ENCODE data around the gene SYNPR.
"Not testable (repeated sequence)": the region's sequence is repeated elsewhere in the genome, so short reads cannot be mapped to it uniquely, and the experiment has no call there.

The SYNPR gene

GRCh38 chr3:63278171-63279004 is at the start of gene SYNPR:
TSS of gene SYNPR (plus strand) at chr3:63278308.
- DNase-seq (ENCODE audit: low spot score): no peak

GRCh38 chr3:63228677-63229076 is 49.4 kb upstream of the SYNPR start:
- peak; percentile 5 for DNase-seq (ENCODE audit: low spot score)

GRCh38 chr3:63230146-63230545 is 48.0 kb upstream of the SYNPR start:
- no peak for DNase-seq (ENCODE audit: low spot score)

GRCh38 chr3:63231643-63232042 is 46.5 kb upstream of the SYNPR start:
- DNase-seq (ENCODE audit: low spot score): no peak

DNA sequence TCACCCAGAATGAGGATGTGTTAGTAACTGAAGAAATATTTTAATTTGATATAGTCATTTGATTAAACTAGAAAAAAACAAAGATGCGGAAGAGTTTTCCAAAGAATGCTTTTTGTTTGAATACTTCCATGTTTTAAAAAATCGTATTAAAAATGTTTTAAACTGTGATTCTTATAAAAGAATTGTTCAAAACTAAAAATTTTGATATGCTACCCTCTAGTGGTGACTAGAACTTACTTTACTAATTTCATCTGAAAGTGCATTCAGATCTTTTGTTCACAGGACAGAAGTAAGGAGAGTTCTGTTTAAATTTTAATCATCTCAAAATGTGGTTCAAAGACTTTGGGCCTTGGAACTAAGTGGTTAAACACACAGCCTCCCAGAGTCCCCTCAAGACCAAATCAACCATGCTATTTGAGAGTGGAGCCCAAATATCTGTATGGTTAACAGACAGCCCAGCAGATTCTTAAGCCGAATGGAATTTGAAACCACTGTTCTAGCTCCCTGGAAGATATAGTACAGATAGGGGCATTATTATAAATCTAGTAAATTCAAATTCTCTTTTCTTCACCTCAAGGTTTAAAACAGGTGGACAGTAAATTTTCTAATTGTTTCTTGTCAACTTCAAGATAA is 45.2 kb upstream of the SYNPR start:
- DNase-seq (ENCODE audit: low spot score): no peak

GRCh38 chr3:63240381-63240902 is 37.7 kb upstream of the SYNPR start:
- DNase-seq (ENCODE audit: low spot score): no peak

GRCh38 chr3:63242124-63242523 is 36.0 kb upstream of the SYNPR start:
- no peak for DNase-seq (ENCODE audit: low spot score)

GRCh38 chr3:63244486-63244885 is 33.6 kb upstream of the SYNPR start:
- DNase-seq (ENCODE audit: low spot score): no peak

GRCh38 chr3:63245726-63246241 is 32.3 kb upstream of the SYNPR start:
- DNase-seq (ENCODE audit: low spot score): no peak

DNA sequence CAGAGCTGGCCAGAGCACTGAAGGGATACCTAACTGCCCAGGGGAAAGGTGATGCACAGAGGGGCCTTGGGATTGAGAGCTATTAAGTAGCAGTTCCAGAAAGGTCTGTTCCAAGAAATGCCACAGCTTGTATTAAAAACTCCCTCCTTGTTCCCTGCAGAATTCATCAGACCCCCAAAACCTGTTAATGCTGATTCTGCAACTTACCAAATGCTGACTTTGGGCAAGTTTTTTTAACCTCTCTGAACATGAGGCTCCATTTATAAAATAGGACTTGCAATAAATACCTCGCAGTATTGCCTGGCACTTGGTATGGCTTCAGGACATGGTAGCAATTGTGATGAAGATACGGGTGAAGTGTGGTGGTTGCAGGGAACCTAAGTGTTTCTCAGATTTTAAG is 30.1 kb upstream of the SYNPR start:
- DNase-seq (ENCODE audit: low spot score): no peak

DNA sequence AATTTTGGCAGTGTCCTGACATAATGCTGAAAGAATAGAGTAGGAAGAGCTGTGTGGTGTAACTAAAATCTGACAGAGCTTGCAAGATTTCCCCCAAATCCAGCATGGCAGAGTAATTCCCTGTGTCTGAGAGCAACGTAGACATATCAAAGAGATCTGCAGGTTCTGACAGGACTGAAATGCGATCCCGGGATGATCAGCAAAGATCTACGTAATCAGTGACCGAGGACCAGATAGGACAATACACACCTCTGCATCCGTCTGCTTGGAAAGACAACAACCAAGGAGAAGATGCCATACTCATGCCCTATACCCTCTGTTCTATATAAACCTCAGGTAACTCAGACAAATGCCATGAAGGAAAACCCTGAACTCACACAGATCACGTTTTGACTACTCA is 26.6 kb upstream of the SYNPR start:
- no peak for DNase-seq (ENCODE audit: low spot score)

GRCh38 chr3:63255819-63256218 is 22.3 kb upstream of the SYNPR start:
- not testable (repeated sequence) for DNase-seq (ENCODE audit: low spot score)

GRCh38 chr3:63264716-63265115 is 13.4 kb upstream of the SYNPR start:
- no peak for DNase-seq (ENCODE audit: low spot score)

DNA sequence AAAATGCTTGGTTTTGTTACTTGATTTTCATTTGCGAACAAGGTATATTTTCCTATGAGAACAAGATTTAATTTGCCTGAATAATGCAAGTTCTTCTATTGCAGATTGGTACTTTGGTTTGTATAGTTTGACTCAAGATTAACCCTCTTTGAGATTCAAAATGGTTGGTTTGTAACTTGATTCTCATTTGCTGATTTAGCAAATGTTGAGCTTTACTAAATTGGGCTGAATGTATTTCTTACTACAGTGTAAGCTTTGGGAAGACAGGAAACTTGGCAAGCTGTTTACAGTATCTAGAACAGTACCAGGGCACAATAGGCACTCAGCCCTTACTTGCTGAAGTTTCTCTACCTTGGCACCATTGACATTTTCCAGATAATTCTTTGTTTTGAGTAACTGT is 3.7 kb upstream of the SYNPR start:
- DNase-seq (ENCODE audit: low spot score): no peak

GRCh38 chr3:63279005-63279841 is 1.1 kb downstream of the SYNPR start:
- no peak for DNase-seq (ENCODE audit: low spot score)

DNA sequence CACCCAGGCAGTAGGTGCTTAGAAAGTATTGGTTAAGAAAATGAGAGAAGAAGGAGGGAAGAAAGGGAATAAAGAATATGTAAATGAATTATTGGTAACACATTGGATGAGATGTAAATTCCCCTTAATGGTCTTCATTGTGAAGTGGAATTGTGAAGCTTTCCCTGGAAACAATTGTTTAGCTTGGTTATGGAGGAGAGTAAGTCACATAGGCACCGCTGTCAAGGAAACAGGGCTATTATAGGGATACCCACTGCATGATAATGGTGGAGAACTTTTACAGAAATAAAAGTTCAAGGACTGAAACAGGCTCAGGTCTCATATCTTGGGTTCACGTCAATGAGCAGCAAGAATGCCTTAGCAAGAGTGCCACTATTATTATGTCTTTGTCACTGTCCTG is 9.5 kb downstream of the SYNPR start:
- DNase-seq (ENCODE audit: low spot score): no peak

- no peak for DNase-seq (ENCODE audit: low spot score)
Measured at GRCh38 chr3:63290686-63291085, 12.6 kb downstream of the SYNPR start.

DNA sequence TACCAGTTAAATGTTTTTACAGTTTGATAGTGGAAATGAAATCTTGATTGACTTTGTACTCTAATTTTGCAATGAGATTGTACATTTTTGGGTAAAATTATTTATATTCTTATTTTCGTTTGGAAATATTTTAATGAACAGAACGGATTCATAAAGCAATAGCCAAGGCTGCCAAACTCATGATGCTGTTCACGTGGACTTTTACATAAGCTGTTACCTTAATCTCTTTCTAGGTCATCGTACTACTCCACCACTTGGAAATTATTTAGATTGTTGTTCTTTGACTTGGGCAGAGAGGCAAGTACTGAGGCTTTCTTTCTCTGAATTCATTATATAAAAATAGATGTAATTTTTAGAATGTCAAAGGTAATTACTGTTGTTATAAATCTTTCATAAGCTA is 16.2 kb downstream of the SYNPR start:
- DNase-seq (ENCODE audit: low spot score): no peak

DNA sequence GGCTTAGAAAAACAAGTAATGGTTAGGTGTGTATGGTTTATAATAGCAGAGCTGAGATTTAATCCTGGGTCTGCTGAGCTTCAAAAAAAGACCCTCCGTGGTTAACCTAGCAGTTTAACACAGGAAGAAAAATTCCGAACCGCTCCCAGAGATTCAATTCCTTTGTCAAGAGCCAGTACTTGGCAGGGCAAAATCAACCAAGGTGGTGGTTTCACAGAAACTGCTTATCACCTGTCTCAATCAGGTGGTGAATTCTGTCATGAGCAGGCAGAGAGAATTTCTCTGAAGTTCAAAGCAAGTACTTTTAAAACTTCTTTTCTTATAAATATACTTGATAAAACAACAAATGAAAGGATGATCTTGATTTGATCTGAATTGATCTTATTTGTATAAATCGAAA is 17.2 kb downstream of the SYNPR start:
- no peak for DNase-seq (ENCODE audit: low spot score)

DNA sequence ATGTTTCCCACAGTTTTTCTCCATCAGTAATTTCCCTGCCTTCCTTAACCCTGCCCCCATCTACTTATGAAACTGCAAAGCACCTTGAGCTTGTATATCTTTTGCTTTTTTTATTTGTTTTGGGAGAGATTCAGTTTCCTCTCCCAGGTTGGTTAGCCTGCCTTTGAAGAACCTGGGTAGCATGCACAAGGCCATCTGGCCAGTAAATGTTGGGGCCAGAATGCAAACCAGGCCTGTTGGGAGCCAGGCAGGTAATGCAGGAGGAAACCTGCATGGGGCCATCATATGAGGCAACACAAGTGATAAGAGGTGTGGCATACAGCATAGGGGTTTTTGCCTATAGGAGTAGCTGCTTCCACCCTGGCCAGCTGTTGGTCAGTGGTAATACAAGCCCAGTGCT is 17.7 kb downstream of the SYNPR start:
- no peak for DNase-seq (ENCODE audit: low spot score)

- DNase-seq (ENCODE audit: low spot score): no peak
Measured at GRCh38 chr3:63296249-63296648, 18.1 kb downstream of the SYNPR start.

DNA sequence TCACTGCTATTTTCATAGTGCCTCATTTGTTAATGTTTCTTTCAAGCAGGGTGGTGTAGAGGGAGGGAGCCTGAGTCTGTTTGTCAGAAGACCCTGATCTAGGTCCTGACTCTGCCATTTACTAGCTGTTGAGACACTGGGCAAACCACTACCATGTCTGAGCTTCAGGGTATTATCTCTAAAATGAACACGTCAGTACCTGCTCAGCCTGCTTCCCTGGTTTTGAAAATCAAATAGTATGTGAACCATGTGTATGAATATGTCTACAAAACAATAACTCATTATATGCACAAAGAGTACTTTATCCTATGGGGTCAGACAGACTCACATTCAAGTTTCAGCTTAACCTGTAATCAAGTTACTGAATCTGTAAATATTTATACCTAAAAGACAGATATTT is 25.1 kb downstream of the SYNPR start:
- DNase-seq (ENCODE audit: low spot score): no peak

Measured in globus pallidus (tissue), 1 donor.